PC-3 (cell line): Measurements from ENCODE around the gene GRHL3.

Experiments
- CTCF ChIP-seq: fragments of 300-600 bp; sonication (generic); conservative IDR thresholded peaks from 2 replicates; pipeline ENCODE4 v1.5.1; 2017; ENCODE audit warnings: antibody characterized with exemption, low read depth, mild to moderate bottlenecking, low read length
- EZH2 ChIP-seq: fragments of 300-600 bp; sonication (generic); IDR thresholded peaks from one replicate; pipeline ENCODE4 v1.6.1; 2017; ENCODE audit warnings: antibody characterized with exemption, mild to moderate bottlenecking, low read length; ENCODE audit not compliant: unreplicated experiment
- EZH2phosphoT487 ChIP-seq: fragments of 300-600 bp; sonication (generic); IDR thresholded peaks from 2 replicates; pipeline ENCODE4 v1.6.1; 2018; ENCODE audit warnings: mild to moderate bottlenecking, antibody characterized with exemption, low read length, borderline replicate concordance

DNA sequence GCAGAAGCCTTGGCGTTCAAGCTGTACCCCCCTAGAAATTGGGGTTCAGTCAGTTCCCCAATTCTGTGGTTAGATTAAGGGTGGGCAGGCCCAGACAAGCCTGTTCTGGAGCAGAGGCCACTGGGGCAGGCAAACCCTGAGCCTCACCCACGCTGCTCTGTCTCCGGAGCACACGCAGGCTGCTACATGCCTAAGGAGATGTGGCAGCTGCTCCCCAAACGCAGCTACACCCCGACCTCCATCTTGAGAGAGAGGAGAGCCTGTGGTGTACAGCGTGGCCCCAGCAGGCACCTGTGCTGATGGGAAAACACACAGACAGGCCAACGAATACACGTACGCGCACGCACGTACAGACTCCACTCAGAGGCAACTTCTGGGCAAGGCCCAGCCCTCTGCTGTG lies 33.9 kb upstream of the GRHL3 start:
- TF ChIP-seq EZH2phosphoT487 (no peak), CTCF (no peak), EZH2 (no peak)
